CD4-positive, alpha-beta T cell treated with Interleukin-17A for 4 hours (primary cell): Measurements from ENCODE around the gene STON1.

Source experiments
- DNase-seq: peaks from one replicate; pipeline ENCODE4 v3.0.0-alpha.2; 2020; ENCODE audit warnings: mixed read lengths

Gene STON1

DNA sequence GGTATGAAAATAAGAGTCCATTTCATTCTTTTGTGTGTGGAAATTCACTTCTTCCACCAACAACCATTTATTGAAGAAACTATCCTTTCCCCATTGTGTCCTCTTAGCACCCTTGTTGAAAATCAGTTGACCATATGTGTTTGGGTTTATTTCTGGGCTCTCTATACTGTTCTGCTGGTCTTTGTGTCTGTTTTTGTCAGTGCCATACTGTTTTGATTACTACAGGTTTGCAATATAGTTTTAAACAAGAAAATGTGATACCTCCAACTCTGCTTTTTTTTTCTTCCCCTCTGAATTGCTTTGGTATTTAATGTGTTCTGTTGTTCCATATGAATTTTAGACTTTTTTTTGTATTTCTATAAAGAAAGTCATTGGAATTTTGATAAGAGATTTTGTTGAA, 96.1 kb downstream of the STON1 start:
- no peak for DNase-seq

DNA sequence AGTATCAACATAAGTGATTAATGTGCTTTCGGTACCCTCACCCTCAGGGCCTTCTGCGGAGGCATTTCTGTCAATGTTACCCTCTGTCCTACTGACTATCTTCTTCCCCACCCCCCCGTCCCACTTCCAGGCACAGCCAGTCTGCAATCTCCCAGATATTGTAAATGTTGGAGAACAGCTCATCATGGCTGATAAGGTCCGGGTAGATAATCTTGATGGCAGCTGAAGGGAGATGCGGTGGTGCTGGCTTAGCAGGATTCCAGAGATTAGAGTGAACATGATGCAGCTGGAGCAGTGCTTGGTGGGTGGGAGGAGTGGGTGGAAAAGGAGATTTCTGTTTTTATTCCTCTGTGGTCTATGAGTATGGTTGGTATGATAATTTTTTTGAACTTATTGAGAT, 103.2 kb downstream of the STON1 start:
- DNase-seq = no peak

DNA sequence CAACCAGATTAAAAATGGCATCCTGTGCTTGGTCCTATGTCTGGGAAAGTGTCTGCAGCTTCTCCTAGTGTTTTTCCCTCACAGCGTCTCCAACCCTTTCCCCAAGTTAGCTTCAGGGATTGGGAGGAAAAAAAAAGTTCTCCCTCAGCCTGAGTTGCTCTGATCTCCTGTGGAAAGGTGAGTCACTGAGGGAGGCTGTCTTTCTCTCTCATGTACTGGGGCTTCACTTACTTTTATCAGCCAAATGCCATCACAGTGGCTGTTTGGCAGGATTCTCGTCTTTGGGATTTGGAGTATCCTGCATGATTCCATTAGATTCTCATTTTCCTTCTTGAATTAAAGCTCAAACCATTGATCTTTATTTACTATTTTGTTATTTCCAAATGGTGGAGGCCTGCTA, 105.8 kb downstream of the STON1 start:
- DNase-seq = no peak

DNA sequence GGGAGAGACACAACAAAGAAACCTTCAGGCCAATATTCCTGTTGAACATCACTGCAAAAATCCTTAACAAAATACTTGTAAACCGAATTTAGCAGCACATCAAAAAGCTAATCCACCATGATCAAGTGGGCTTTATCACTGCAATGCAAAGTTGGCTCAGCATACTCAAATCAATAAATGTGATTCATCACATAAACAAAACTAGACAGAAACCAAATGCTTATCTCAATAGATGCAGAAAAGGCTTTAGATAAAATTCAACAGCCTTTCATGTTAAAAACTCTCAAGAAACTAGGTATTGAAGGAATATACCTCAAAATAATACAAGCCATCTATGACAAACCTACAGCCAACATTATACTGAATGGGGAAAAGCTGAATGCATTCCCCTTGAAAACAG, 108.3 kb downstream of the STON1 start:
- no peak for DNase-seq
